Measurements from ENCODE around the gene PLEKHA5.

PLEKHA5 gene

GRCh38 chr12:19263672-19264071, 134.1 kb downstream of the PLEKHA5 start:
- Histone ChIP-seq H4K20me1 (ENCODE audit: insufficient read depth, low read length) (no peaks in the 10 kb centered on the region), H2AFZ (ENCODE audit: low read depth, low read length) (no peak overlapping the region), H3K9ac (ENCODE audit: low read length) (no peak overlapping the region), H3K9me3 (ENCODE audit: insufficient read depth, low read length) (no peaks in the 10 kb centered on the region), H3K36me3 (replicated peaks; ENCODE audit: low read depth, low read length) (no peaks in the 10 kb centered on the region), H3K4me3 (ENCODE audit: low read length) (no peak overlapping the region), H3K27ac (ENCODE audit: low read length) (no peak overlapping the region), H3K4me2 (ENCODE audit: low read length) (no peak overlapping the region), H3K27me3 (ENCODE audit: low read depth, low read length) (no peaks in the 10 kb centered on the region), H3K4me1 (ENCODE audit: low read length) (no peaks in the 10 kb centered on the region), H3K79me2 (ENCODE audit: low read length) (no peaks in the 10 kb centered on the region)
- TF ChIP-seq EZH2phosphoT487 (IDR thresholded peaks at IDR 0.05; ENCODE audit: low read depth) = no peak
- no peak for TF ChIP-seq CTCF (IDR thresholded peaks at IDR 0.05; ENCODE audit: low read depth, low read length)

GRCh38 chr12:19273482-19274330, 144.2 kb downstream of the PLEKHA5 start:
- no peak overlapping the region for H3K27ac ChIP-seq (ENCODE audit: low read length)
- H2AFZ ChIP-seq (ENCODE audit: low read depth, low read length) = no peak overlapping the region
- no peaks in the 10 kb centered on the region for H3K9me3 ChIP-seq (ENCODE audit: insufficient read depth, low read length)
- H4K20me1 ChIP-seq (ENCODE audit: insufficient read depth, low read length) = no peaks in the 10 kb centered on the region
- H3K4me2 ChIP-seq (ENCODE audit: low read length) = no peak overlapping the region
- no peaks in the 10 kb centered on the region for H3K79me2 ChIP-seq (ENCODE audit: low read length)
- H3K36me3 ChIP-seq (replicated peaks; ENCODE audit: low read depth, low read length) = no peaks in the 10 kb centered on the region
- H3K4me3 ChIP-seq (ENCODE audit: low read length) = no peak overlapping the region
- TF ChIP-seq CTCF (IDR thresholded peaks at IDR 0.05; ENCODE audit: low read depth, low read length) = no peak
- TF ChIP-seq EZH2phosphoT487 (IDR thresholded peaks at IDR 0.05; ENCODE audit: low read depth) = no peak
- H3K27me3 ChIP-seq (ENCODE audit: low read depth, low read length) = no peaks in the 10 kb centered on the region
- no peaks in the 10 kb centered on the region for H3K4me1 ChIP-seq (ENCODE audit: low read length)
- no peak overlapping the region for H3K9ac ChIP-seq (ENCODE audit: low read length)

- Histone ChIP-seq H3K4me1 (ENCODE audit: low read length) (no peaks in the 10 kb centered on the region), H3K36me3 (replicated peaks; ENCODE audit: low read depth, low read length) (no peaks in the 10 kb centered on the region), H3K27ac (ENCODE audit: low read length) (no peak overlapping the region), H3K4me2 (ENCODE audit: low read length) (no peak overlapping the region), H3K9ac (ENCODE audit: low read length) (no peak overlapping the region), H3K79me2 (ENCODE audit: low read length) (no peaks in the 10 kb centered on the region), H3K9me3 (ENCODE audit: insufficient read depth, low read length) (no peaks in the 10 kb centered on the region), H2AFZ (ENCODE audit: low read depth, low read length) (no peak overlapping the region), H3K4me3 (ENCODE audit: low read length) (no peak overlapping the region), H4K20me1 (ENCODE audit: insufficient read depth, low read length) (no peaks in the 10 kb centered on the region), H3K27me3 (ENCODE audit: low read depth, low read length) (no peaks in the 10 kb centered on the region)
- TF ChIP-seq CTCF (IDR thresholded peaks at IDR 0.05; ENCODE audit: low read depth, low read length) (no peak), EZH2phosphoT487 (IDR thresholded peaks at IDR 0.05; ENCODE audit: low read depth) (no peak)
Measured at GRCh38 chr12:19276767-19277166, 147.2 kb downstream of the PLEKHA5 start.

GRCh38 chr12:19277711-19278110, 148.2 kb downstream of the PLEKHA5 start:
- H3K79me2 ChIP-seq (ENCODE audit: low read length) = no peaks in the 10 kb centered on the region
- no peak overlapping the region for H3K4me2 ChIP-seq (ENCODE audit: low read length)
- no peaks in the 10 kb centered on the region for H3K4me1 ChIP-seq (ENCODE audit: low read length)
- H4K20me1 ChIP-seq (ENCODE audit: insufficient read depth, low read length) = no peaks in the 10 kb centered on the region
- H2AFZ ChIP-seq (ENCODE audit: low read depth, low read length) = no peak overlapping the region
- H3K4me3 ChIP-seq (ENCODE audit: low read length) = no peak overlapping the region
- H3K9me3 ChIP-seq (ENCODE audit: insufficient read depth, low read length) = no peaks in the 10 kb centered on the region
- no peaks in the 10 kb centered on the region for H3K36me3 ChIP-seq (replicated peaks; ENCODE audit: low read depth, low read length)
- no peaks in the 10 kb centered on the region for H3K27me3 ChIP-seq (ENCODE audit: low read depth, low read length)
- no peak overlapping the region for H3K9ac ChIP-seq (ENCODE audit: low read length)
- H3K27ac ChIP-seq (ENCODE audit: low read length) = no peak overlapping the region
- TF ChIP-seq CTCF (IDR thresholded peaks at IDR 0.05; ENCODE audit: low read depth, low read length) = no peak
- no peak for TF ChIP-seq EZH2phosphoT487 (IDR thresholded peaks at IDR 0.05; ENCODE audit: low read depth)

Data from OCI-LY3 (cell line).